Measurements from ENCODE around the gene CA7. TPM values are rescaled to one million over a fixed set of nuclear protein-coding genes. Genes with fewer than 3 reads are reported as not detected.

Gene CA7
- total and polyA plus RNA-seq, 2 donors (not counting 3 experiments of a cell fraction or from before 2014, with no cell fraction given) = not detected

DNA sequence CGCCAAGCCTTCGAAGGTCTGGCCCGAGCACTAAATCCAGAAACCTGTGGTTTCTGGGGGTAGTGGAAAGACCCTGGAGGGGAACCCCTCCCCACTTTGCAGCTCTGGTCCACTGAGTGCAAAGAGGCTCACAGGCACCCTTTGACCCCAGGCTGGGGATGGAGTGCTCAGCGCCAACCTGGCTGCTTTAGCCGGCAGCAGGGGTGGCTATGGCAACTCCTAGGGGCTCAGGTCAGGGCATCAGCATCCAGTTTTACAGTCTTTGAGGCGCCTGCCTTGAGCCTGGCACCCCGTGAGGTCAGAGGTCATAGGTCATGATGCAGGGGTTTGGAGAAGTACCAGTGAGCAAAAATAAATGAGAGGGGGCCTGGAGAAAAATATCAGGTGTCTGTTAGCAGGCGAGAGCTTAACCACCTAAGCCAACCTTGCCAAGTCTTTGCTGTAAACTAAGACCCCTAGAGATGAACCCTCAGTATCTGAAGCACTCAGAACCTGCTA lies 17.9 kb downstream of the CA7 start:
- no peak overlapping the region for H3K4me2 ChIP-seq (ENCODE audit: insufficient read depth, low read length)
- H3K9me3 ChIP-seq (replicated peaks; ENCODE audit: control insufficient read depth, insufficient read depth, low read length) = no peaks in the 10 kb centered on the region
- no peak for TF ChIP-seq POLR2AphosphoS5 (IDR thresholded peaks at IDR 0.05; ENCODE audit: insufficient read depth, low read depth, low read length)
- no peak for TF ChIP-seq MAX (IDR thresholded peaks at IDR 0.05; ENCODE audit: insufficient read depth, insufficient read length)
- no peak for TF ChIP-seq POLR2A (IDR thresholded peaks at IDR 0.05; ENCODE audit: low read depth, low read length)
- TF ChIP-seq CTCF (IDR thresholded peaks at IDR 0.05; ENCODE audit: extremely low read depth in 1 of 2, insufficient read depth in 1 of 2, low read depth in 1 of 2, low read length in 2 of 2) = no peak
- no peak for TF ChIP-seq MYC (IDR thresholded peaks at IDR 0.05; ENCODE audit: low read depth, low read length)
- no peak for TF ChIP-seq FOS (IDR thresholded peaks at IDR 0.05; ENCODE audit: borderline replicate concordance, insufficient read depth, low read length)
- TF ChIP-seq JUN (IDR thresholded peaks at IDR 0.05; ENCODE audit: borderline replicate concordance, insufficient read depth, insufficient read length, low read depth) = no peak
- TF ChIP-seq EZH2 (IDR thresholded peaks at IDR 0.05; ENCODE audit: borderline replicate concordance, low read depth, low read length, severe bottlenecking) = no peak
- no peak for TF ChIP-seq GATA2 (IDR thresholded peaks at IDR 0.05; ENCODE audit: insufficient read depth, insufficient read length, low read depth, low read length)
- dilution Hi-C loops (cut with MboI; ENCODE audit: extremely low pct_ligation_motif_present, low sequenced_read_pairs) (no loop called here), intact Hi-C loops (cut with micrococcal nuclease) (no loop called here)
- no peaks in the 10 kb centered on the region for H3K27me3 ChIP-seq (ENCODE audit: control insufficient read depth in 2 of 2, insufficient read depth in 2 of 2, low read length in 2 of 2)
- no peak overlapping the region for H3K27ac ChIP-seq (ENCODE audit: insufficient read depth, low read depth, low read length)
- H2AFZ ChIP-seq (ENCODE audit: low read depth, low read length) = no peak overlapping the region
- H3K4me3 ChIP-seq (replicated peaks in 1 of 3; ENCODE audit: insufficient read depth in 1 of 3, low read depth in 1 of 3, low read length in 3 of 3) = no peak overlapping the region
- no peaks in the 10 kb centered on the region for H3K79me2 ChIP-seq (ENCODE audit: control insufficient read depth, insufficient read depth, low read length)
- no peaks in the 10 kb centered on the region for H4K20me1 ChIP-seq (replicated peaks; ENCODE audit: control insufficient read depth, extremely low read depth, insufficient read depth, low read length)
- FAIRE-seq = no peak
- H3K4me1 ChIP-seq (ENCODE audit: control insufficient read depth, extremely low read depth, insufficient read depth, low read length) = no peaks in the 10 kb centered on the region
- DNase-seq (ENCODE audit: low read depth, low spot score) = no peak
- POLR2A ChIA-PET = no interaction called here
- no TSS peak for BruUV-seq (replicated peaks)
- no peaks in the 10 kb centered on the region for H3K36me3 ChIP-seq (ENCODE audit: control insufficient read depth in 2 of 2, extremely low read depth in 1 of 2, insufficient read depth in 2 of 2, low read length in 2 of 2)
- no peaks in the 10 kb centered on the region for H3K9me1 ChIP-seq (replicated peaks; ENCODE audit: control insufficient read depth, extremely low read depth, insufficient read depth, low read length)
- no peak overlapping the region for H3K9ac ChIP-seq (replicated peaks; ENCODE audit: extremely low read depth, insufficient read depth, low read length)
- CTCF ChIA-PET = interaction anchor here (1.2 to 3.0 kb wide), 5 partner anchors 11 to 253 kb away, joined by 4 to 12 read pairs (median 5); partner anchors contain the start of gene NAE1
